IPS-18c (cell line): ENCODE measurements around the gene SRSF2.
"Not testable (repeated sequence)": the region's sequence is repeated elsewhere in the genome, so short reads cannot be mapped to it uniquely, and the experiment has no call there.

Source experiments
- H3K4me3 ChIP-seq: 2 replicates; pipeline ENCODE4 v1.7.0; 2013; ENCODE audit warnings: low read depth, mild to moderate bottlenecking, low read length, moderate library complexity; ENCODE audit not compliant: insufficient read depth
- H3K9me3 ChIP-seq: one replicate; pipeline ENCODE4 v1.6.1; 2013; ENCODE audit warnings: mild to moderate bottlenecking, low read length, moderate library complexity; ENCODE audit not compliant: control insufficient read depth, insufficient read depth

Gene SRSF2

DNA sequence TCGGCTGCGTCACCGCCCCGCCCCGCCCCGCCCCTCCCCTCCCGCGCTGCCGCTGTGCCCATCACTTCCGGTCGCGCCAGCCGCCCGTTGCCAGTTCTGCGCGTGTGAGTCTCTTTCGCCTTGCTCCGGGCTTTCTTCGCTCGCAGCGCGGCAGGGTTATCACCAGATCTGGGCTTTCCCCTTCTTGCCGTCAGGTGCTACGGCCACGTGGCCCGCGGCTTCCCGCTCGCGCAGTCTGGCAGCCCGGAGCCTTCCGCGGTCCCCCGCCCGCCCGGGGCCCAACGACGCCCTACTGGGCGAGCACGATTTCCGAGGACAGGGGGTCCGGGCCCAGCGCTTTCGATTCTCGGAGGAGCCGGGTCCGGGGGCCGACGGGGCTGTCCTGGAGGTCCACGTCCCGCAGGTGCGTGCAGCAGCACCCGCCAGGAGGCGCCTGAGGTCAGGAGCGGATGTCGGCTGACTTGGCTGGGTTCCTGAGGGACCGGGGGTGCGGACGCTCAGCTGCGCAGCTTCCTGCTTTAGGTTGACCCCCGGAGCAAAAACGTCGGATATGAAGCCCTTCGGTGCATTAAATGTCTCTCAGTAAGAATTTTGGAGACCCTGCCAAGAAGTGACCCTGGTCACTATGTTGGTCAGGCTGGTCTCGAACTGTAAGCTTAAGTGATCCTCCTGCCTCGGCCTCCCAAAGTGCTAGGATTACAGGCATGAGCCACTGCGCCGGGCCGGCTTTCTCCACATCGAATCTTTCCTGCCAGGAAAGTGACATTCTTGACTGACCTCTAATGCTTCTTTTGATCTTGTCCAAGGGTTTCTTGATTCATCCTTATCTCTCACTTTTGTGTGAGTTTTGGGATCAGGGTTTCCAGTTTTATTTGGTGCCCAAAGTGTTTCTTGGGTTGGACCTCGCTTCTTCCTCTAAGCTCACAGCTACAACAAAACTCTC, 10.1 kb downstream of the SRSF2 start, which contains the start of gene METTL23:
TSS of gene METTL23 (plus strand) at position 64 of the 943 bp plus-strand sequence. CDS start 2,872 bp downstream, outside the sequence.
- peak within 1 kb of the TSS; percentile 99 for H3K4me3 ChIP-seq
- H3K9me3 ChIP-seq, result no peaks in the 10 kb centered on the region

DNA sequence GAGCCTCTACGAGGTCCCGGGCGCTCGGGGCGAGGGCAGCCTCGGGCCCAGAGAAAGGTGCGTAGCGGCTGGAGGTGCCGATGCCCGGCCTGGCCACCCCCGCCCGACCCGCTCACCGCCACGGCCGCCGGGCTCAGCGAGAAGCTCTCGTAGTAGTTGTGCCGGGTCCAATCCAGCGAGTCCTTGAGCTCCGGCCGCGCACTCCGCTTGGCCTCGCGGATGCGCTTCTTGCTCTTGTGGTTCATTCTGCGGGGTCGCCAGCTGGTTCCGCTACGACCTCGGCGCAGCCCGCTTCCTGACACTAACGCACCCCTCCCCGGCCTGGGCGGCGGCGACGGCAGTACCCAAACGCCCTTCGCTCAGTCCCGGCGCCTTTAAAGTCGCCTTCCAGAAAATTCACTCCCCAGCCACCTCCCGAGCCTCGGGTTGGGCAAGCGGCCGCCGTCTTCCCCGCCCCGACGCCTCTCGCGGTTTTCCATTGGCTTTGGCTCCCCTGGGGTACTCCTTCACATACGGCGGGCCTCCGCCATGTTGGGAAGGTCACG, 10.8 kb downstream of the SRSF2 start, which contains the start of gene JMJD6:
TSS of gene JMJD6 (minus strand) at position 376 of the 545 bp plus-strand sequence. CDS start at position 245, 131 bp downstream.
- Histone ChIP-seq H3K4me3 (peak within 1 kb of the TSS; percentile 99), H3K9me3 (no peaks in the 10 kb centered on the region)

DNA sequence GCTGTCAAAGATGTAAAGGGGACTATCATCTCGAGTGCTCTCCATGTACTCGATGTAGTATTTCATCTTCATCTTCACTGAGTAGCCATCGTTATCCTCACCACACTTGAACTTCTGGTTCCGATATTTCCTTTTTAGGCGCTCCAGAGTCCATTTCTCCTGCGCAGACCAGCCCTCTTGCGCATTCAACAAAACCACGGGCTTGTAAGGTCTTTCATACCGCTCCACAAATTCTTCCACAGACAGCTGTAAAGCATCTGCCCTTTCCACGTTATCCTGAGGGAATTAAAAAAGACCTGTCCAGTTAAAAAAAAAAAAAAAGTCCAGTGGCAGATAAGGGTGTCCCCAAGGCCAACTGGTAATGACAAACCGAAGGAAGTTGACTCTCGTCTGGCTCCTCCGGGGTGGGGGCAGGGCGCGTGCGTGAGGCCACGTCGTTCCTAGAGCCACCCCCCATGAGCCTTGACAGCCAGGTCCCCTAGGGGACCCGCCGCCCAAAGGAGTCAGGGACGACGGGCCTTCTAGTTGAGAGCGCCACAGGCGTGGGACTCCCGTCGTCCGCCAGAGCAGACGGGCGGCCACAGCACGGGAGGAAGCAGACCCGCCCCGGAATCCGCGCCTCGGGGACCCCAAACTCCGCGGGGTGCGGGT, 11.4 kb downstream of the SRSF2 start:
- Histone ChIP-seq H3K9me3 (no peaks in the 10 kb centered on the region), H3K4me3 (peak overlapping the region; percentile 89)

DNA sequence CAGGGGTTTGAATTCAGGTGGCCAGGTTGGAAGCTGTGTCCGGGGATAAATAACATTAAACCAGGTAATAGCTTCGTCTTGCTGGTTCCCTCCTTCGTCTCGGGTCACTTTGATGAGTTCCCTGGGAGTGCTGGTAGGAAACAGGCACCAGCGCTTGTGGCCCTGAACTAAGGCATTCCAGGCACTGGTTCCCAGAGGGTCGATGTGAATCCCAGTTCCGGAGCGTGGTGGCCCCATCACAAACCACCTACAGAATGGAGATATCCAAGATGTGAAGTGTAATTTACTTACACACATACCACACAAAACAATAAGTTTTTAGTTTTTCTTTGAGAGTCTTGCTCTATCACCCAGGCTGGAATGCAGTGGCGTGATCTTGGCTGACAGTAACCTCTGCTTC, 13.3 kb downstream of the SRSF2 start:
- Histone ChIP-seq H3K9me3 (no peaks in the 10 kb centered on the region), H3K4me3 (no peak overlapping the region)

DNA sequence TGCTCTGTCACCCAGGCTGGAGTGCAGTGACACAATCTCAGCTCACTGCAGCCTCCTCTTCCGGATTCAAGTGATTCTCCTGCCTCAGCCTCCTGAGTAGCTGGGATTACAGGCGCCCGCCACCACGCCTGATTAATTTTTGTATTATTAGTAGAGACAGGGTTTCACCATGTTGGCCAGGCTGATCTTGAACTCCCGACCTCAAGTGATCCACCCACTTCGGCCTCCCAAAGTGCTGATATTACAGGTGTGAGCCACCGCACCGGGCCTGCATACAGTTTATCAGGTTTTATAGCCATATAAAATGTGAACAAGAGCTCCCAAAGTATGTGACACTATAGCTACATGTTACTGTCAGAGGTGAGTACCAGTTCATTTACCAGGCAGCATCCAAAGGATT, 14.2 kb downstream of the SRSF2 start:
- not testable (repeated sequence) for H3K4me3 ChIP-seq, H3K9me3 ChIP-seq

DNA sequence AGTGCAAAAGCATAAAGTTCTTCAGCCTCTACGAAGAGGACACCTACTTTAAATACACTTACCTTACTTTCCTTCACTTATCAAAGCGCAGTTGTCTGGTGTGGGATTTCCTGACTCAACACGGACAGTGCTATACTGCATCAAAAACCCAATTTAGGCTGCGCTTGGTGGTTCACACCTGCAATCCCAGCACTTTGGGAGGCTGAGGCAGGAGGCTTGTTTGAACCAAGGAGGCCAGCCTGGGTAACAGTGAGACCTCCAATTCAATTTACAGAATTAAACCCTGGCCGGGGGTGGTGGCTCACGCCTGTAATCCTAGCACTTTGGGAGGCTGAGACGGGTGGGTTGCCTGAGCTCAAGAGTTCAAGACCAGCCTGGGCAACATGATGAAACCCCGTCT, 14.9 kb downstream of the SRSF2 start:
- Histone ChIP-seq H3K4me3 (no peak overlapping the region), H3K9me3 (no peaks in the 10 kb centered on the region)

DNA sequence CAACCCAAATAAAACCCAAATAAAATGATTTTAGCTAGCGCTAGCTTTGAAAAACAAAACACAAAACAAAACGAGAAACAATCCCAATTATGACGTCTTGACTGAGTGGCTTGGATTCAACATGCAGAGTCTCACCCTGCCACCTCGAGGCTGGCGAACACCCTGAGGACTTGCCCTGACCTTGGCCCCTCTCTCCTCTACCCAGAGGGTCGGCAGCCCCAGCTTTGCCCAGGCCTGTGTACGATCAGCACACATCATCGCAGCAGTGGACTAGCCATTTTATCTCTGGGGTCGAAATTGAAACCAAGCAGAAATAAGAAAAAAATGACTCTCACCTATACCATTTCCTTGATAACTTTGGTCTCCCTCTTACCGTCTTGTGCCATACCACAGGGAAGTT, 15.7 kb downstream of the SRSF2 start:
- no peak overlapping the region for H3K4me3 ChIP-seq
- H3K9me3 ChIP-seq, result no peaks in the 10 kb centered on the region

DNA sequence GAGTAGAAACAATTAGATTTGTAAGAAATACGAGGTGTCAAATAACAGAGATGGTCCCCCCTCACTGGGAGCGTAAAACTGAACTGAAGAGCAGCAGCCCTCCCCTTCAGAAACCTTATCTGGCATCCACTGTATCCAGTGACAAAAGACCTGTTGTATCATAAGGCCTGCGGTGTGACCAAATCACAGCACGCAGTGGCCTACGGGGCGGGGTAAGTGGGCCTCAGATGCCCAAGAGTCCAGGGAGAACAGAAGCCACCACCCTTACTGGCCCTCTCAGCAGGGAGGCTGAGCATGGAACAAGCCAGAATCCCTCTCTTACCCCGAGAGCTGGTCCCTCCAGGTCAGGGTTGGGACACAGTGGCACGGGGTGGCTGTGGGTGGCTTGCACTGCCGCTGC, 16.2 kb downstream of the SRSF2 start:
- Histone ChIP-seq H3K4me3 (no peak overlapping the region), H3K9me3 (no peaks in the 10 kb centered on the region)

DNA sequence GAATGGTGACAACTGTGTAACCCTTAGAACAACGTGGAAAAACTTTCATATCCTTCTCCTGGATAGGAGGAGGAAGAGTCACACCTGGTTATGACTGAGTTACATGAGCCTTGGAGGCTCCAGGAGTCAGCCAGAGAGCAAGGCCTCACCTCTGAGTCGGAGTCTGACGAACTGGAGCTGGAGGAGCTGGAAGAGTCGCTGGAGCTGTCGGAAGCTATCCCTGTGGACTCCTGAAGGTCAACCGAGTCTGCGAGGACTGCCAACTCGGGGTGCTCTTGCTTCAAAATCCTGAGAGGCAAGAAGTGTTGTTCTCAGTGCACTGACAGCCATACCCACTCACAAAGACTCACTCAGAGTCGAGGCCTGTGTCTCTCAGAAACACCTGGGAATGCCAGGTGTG, 16.9 kb downstream of the SRSF2 start:
- H3K9me3 ChIP-seq, result no peaks in the 10 kb centered on the region
- no peak overlapping the region for H3K4me3 ChIP-seq

DNA sequence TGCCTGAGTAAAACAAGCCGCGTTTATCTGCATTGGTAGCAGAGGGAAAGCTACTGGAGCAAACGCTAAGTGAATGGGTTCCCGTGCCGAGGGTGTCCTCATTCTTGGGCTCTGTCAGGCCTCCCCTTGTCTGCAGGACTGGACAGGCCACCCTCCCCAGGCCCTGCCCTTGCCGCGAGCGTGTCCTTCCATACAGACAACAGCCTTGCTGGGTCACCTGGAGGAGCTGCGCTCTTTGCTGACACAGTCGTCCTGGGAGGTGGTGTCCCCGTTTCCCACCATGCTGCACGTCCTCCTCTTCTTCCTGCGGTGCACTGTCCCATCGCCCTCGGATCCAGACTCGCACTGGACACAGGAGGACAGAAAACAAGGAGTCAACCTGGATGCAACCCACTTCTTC, 18.6 kb downstream of the SRSF2 start:
- H3K4me3 ChIP-seq, result no peak overlapping the region
- no peaks in the 10 kb centered on the region for H3K9me3 ChIP-seq

DNA sequence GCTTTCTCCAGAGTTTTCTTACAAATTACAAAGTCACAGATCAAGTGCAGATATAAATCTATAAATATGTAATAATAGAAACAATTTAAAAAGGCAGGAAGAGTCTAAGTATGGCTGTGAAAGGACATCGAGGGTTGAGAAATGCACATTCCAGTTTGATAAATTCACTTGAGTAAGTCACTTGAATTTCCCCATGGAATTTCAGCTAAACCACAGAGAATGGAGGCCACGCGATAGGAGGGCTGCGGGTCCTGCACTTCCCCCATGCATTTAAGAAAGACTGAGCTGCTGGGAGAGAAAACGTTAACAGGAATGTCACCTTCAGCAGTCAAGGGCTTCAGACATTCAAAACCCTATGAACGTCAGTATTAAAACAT, 20.3 kb downstream of the SRSF2 start:
- no peak overlapping the region for H3K4me3 ChIP-seq
- H3K9me3 ChIP-seq, result no peaks in the 10 kb centered on the region

DNA sequence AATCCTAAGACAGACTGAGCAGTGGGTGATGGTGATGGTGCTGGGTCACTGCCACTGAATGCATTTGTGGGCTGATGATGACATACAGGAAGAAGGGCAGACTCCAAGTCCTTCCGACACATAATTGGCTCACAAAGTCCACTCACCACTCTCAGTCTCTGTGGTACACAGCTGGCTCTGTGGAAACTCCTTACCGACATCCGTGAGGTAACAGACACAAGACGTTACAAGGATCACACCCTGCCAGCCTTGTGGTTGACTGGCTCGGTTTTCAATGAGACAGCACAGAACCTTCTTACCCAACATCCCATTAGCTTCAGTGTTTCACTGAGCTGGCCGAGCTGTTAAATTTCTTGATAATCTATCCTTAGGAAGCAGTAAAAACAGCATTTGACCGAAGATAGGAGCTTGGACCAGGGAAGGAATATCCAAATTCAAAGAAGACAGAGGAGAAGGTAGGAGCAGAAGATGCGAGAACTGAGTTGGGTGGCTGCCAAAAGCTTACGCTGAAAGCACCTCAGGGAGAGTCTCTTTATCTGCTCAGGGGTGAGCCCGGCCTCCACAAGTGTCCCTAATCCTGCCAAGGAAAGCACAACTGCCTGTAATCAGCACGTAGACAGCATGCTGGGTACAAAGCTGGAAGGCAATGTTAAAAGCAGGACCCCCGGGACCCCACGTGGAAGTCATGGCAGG, 20.8 kb downstream of the SRSF2 start:
- no peaks in the 10 kb centered on the region for H3K9me3 ChIP-seq
- no peak overlapping the region for H3K4me3 ChIP-seq

DNA sequence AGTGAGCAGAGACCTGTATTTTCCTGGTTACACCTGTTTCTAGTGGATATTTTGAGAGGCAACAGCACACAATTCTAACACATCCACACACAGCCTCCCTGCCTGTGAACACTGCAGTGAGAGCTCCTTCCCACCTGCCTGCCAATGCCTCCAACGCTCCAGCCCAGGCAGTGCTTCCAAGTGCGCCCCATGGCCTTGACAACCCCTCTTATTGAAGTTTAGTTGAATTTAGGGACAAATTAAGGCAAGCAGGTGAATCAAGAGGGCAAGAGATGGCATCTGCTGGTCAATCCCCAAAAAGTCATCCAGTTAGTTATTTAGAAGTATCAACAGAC, 21.7 kb downstream of the SRSF2 start:
- Histone ChIP-seq H3K9me3 (no peaks in the 10 kb centered on the region), H3K4me3 (no peak overlapping the region)

DNA sequence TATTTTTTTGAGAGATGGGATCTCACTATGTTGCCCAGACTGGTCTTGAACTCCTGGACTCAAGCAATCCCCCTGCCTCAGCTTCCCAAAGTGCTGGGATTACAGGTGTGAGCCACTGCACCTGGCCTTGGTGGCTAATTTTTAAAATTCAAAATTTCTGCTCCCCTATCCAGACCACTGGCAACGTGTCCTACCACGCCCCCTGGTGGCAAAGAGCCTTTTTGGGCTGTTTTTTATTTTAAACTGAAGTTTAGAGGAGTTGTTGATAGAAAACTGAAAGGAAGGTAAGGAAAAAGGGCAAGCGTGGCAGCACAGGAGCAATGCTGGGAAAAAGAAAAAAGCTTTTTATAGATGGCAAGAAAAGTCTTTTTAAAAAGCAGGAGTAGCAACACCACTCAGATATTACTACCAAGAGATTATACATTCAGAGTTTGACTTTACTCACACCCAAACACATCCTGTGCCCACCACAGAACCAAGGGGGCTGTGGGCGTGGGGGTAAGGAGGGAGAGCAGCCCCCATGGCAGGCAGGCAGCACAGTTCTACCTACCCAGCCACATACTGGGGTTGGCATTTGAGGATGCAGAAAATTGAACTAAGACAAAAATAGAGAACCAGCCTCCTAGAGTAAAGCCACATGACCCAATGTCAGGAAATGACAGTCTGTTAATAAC, 22.2 kb downstream of the SRSF2 start:
- no peak overlapping the region for H3K4me3 ChIP-seq
- H3K9me3 ChIP-seq, result no peaks in the 10 kb centered on the region

DNA sequence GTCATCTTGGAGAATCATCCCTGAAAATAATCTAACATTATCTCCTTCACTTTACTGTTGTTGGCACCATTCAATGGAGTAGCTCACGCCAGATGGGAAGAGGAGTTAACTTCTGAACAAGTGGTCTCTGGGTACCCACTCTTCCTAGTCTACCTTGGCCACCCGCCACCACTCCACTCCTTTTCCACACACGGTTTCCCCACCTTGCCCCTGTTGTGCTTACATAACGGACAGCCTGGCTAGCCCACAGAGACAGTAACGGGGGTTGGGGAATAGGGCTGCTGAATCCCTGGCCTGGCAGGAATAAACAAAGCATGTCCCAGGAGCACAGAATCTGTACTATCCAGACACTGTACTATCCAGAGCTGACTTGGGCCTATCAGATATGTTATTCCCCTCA, 22.8 kb downstream of the SRSF2 start:
- Histone ChIP-seq H3K9me3 (no peaks in the 10 kb centered on the region), H3K4me3 (no peak overlapping the region)

DNA sequence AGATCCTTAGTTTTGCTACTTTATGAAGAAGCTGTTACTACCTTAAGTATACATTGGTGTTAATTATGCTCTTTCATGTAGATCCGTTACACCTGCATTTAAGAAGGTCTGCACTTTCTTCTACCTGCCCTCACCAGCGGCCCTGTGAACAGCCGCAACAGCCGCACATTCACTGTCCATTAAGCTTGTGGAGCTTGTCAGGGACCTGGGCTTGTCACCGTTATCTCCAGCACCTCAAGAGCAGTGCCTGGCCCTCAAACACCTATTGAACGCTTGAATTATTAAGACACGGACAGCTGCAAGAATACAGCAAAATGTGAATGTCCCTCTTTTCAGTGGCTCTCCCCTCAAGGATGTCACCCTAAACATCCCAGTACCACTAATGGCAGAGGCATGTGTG, 23.4 kb downstream of the SRSF2 start:
- Histone ChIP-seq H3K9me3 (no peaks in the 10 kb centered on the region), H3K4me3 (no peak overlapping the region)

DNA sequence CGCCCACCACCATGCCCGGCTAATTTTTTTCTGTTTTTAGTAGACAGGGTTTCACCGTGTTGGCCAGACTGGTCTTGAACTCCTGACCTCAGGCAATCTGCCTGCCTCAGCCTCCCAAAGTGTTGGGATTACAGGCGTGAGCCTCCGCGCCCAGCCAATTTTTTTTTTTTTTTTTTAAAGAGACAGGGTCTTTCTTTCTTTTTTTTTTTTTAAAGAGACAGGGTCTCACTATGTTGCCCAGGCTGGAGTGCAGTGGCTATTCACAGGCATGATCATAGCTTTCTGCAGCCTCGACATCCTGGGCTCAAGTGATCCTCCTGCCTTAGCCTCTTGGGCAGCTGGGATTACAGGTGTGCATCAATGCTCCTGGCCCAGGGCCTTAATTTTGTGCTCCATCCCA, 24.8 kb downstream of the SRSF2 start:
- not testable (repeated sequence) for H3K9me3 ChIP-seq

More for the DNA sequence above, 24.8 kb downstream of the SRSF2 start:
- not testable (repeated sequence) for H3K4me3 ChIP-seq
